Muscle layer of duodenum (tissue), 2 donors: ENCODE results near the gene PXN.
A peak's percentile ranks its signal among the peaks of the same experiment; 100 is the strongest.
"Not testable (repeated sequence)": the region's sequence is repeated elsewhere in the genome, so short reads cannot be mapped to it uniquely, and the experiment has no call there.

Experiments used
- H3K27ac ChIP-seq: one replicate; pipeline ENCODE4 v1.7.0; 2013; ENCODE audit warnings: mild to moderate bottlenecking, low read length
- H3K27me3 ChIP-seq: one replicate; pipeline ENCODE4 v1.7.0; 2013; ENCODE audit warnings: low read depth, mild to moderate bottlenecking, control low read depth, low read length
- H3K36me3 ChIP-seq, 2 donors: one replicate each; pipeline ENCODE4 v1.7.0; 2013; ENCODE audit warnings: low read length in 2 of 2, control low read depth in 1 of 2, mild to moderate bottlenecking in 1 of 2; ENCODE audit not compliant: insufficient read depth in 2 of 2, control insufficient read depth in 1 of 2
- H3K4me1 ChIP-seq, 2 donors: one replicate each; pipeline ENCODE4 v1.7.0; 2013; ENCODE audit warnings: low read length in 2 of 2, mild to moderate bottlenecking in 2 of 2, control low read depth in 1 of 2, moderate library complexity in 1 of 2; ENCODE audit not compliant: insufficient read depth in 2 of 2, control insufficient read depth in 1 of 2
- H3K4me3 ChIP-seq, 2 donors: one replicate each; pipeline ENCODE4 v1.7.0; 2013; ENCODE audit warnings: low read length in 2 of 2, low read depth in 1 of 2, mild to moderate bottlenecking in 1 of 2
- H3K9me3 ChIP-seq, 2 donors: one replicate each; pipeline ENCODE4 v1.7.0; 2013; ENCODE audit warnings: low read length in 2 of 2, control low read depth in 1 of 2, mild to moderate bottlenecking in 1 of 2; ENCODE audit not compliant: control insufficient read depth in 1 of 2
- donor health status: healthy.

Gene PXN

DNA sequence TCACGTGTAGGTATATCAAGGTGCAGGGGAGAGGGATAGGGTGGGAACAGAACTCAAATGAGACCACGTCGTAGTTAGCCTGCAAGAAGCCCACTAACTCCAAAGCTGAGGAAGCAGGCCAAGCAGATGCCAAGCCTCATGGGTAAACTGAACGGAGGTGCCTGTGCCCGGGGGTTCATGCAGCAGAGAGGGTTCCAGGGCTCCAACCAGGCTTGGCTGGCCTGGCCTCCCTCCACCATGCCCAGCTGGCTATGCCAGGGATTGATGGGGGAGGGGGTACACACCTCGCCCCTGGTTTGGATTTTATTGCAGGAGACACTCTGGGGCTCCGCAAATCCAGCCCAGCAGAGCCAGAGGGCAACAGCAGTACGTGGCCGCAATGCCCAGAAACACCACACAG, 27.3 kb downstream of the PXN start:
- H3K4me3 ChIP-seq: peak overlapping the region in 1 of 2 donors; percentile 10
- H3K4me1 ChIP-seq: peaks cover 58 to 86% of the 10 kb centered on the region in 2 donors
- H3K36me3 ChIP-seq: peaks cover 0 to 3% of the 10 kb centered on the region in 2 donors
- H3K9me3 ChIP-seq: no peaks in the 10 kb centered on the region
- H3K27ac ChIP-seq: peak overlapping the region; percentile 62
- H3K27me3 ChIP-seq: no peaks in the 10 kb centered on the region

DNA sequence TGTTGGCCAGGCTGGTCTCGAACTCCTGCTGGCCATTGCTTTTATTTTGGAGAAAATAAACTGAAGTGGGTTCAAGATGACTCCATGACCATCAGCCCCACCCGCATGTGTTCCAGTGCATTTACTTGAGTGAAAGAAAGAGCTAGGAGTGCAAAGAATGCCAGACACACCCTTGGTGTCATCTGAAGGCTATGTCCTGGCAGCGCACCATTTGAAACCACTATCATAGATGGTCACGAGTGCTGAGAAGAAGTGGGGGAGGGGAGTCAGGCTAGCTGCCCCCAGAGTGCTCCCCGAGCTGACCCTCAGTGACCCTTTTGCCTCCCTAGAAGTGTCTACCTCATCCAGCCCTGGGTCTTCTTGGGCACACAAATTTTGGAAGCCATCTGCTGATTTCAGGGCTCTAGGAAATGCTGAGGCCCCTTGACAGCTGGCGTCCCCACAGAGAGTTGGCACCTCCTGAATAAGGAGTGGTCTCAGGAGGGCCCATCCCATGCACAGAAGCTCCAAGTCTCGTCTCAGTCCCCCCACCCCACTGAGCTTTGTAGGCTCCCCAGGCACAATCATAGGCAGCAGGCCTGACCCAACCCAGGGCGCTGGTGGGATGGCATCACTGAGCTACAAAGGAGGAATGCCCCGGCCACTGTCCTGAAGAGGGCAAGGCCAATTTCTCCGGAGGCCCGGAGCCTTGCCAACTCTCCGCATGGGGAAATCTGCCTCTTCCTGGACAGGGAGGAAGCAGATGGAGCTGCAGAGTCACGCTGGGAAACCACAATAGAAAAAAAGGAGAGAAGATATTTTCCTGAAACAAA, 28.0 kb downstream of the PXN start:
- peaks cover 0 to 3% of the 10 kb centered on the region in 2 donors for H3K36me3 ChIP-seq
- H3K27me3 ChIP-seq: no peaks in the 10 kb centered on the region
- H3K9me3 ChIP-seq: no peaks in the 10 kb centered on the region
- H3K4me3 ChIP-seq: peak overlapping the region in 1 of 2 donors; percentile 25
- H3K27ac ChIP-seq: peak overlapping the region; percentile 62
- H3K4me1 ChIP-seq: peaks cover 64 to 86% of the 10 kb centered on the region in 2 donors

DNA sequence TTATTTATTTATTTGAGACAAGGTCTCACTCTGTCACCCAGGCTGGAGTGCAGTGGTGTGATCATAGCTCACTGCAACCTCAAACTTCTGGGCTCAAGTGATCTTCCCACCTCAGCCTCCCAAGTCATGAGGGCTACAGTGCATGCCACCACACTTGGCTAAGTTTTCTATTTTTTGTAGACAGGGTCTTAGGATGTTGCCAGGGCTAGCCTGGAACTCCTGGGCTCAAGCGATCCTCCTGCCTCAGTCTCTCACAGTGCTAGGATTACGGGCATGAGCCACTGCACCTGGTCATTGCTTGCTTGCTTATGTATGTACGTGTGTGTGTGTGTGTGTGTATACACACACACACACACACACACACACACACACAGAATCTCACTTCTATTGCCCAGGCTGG, 28.7 kb downstream of the PXN start:
- H3K27ac ChIP-seq, H3K36me3 ChIP-seq, H3K4me3 ChIP-seq, H3K27me3 ChIP-seq, H3K9me3 ChIP-seq: not testable (repeated sequence)
- peaks cover 72 to 86% of the 10 kb centered on the region in 2 donors for H3K4me1 ChIP-seq

DNA sequence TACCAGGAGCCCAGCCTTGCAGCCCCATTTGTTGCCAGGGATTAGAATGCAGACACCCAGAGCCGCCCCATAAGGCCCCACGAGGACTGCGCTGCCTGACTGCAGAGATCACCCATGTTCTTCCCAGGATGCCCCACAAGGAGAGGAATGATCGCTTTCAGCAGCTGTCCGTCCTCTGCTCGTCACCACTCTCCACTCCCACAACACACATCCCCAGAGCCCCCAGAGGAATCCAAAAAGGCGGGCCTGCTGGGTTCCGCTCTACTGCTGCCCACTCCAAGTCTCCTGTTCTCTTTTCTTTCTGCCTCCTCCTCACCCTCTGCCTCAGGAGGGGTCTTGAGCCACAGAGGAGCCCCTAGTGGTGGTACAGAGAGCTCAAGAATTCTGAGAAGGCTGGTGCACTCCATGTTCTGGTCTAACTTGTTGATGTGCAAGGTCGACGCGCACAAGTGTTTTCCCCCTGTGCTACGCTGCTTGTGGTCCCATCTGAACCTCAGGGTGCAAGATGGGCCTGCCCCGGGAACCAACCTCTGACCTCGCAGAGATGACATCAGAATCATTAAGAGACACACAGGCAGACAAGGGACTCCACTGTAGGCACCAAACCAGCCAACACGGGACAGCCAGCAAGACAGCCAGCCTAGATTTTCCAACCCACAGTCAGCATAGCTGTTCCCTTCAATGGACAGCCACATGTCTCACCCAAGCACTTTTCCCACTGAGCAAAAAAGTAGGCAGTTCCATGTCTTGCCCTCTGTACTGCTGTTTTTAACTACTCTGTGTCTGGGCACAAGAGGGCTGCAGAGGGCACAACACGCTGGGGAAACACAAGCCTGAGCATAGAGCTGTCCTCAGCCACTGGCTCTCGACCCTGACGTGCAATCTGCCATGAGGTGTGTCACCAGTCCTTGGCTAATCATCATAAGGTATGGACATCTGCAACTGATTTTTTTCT, 29.9 kb downstream of the PXN start:
- H3K4me1 ChIP-seq: peaks cover 79 to 86% of the 10 kb centered on the region in 2 donors
- H3K27me3 ChIP-seq: no peaks in the 10 kb centered on the region
- peaks cover 0 to 3% of the 10 kb centered on the region in 2 donors for H3K36me3 ChIP-seq
- peak overlapping the region in 1 of 2 donors; percentile 42 for H3K4me3 ChIP-seq
- no peaks in the 10 kb centered on the region for H3K9me3 ChIP-seq
- peak overlapping the region; percentile 90 for H3K27ac ChIP-seq

DNA sequence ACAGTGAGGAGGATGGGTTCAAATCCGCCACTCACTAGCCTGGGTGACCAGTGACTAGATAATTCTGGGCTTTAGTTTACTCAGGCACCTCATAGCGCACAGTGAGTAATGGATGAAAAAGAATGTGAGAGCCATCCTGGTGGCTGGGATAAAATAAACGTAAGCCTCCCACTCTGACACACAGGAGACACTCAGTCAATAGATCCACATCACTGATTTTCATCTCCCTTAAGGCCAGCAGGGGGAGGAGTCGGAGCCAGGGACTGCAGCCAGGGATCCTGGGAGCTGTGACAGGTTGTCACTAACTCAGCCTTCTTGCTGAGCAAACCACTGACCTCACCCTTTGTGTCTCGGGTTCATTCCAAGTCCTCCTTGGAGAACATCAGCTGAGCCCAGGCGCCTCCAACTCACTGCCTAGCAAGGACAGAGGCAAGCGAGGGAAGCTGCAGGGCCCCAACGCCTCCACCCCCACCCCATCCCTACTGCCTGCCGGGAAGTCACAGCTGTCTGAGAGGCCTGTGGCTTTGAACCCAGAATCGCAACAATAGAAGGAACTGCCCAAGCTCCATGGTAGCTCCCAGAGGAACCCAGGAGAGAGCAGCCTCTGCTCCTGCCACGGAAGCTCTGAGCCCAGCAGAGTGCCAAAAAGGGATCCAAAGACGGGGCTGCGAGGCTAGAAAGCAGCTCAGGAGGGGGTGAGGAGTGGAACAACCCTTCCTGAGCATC, 30.7 kb downstream of the PXN start:
- Histone ChIP-seq H3K4me1 (peaks cover 79 to 86% of the 10 kb centered on the region in 2 donors), H3K27me3 (no peaks in the 10 kb centered on the region), H3K9me3 (no peaks in the 10 kb centered on the region), H3K4me3 (peak overlapping the region in 1 of 2 donors; percentile 42), H3K27ac (peak overlapping the region; percentile 90), H3K36me3 (no peaks in the 10 kb centered on the region)

DNA sequence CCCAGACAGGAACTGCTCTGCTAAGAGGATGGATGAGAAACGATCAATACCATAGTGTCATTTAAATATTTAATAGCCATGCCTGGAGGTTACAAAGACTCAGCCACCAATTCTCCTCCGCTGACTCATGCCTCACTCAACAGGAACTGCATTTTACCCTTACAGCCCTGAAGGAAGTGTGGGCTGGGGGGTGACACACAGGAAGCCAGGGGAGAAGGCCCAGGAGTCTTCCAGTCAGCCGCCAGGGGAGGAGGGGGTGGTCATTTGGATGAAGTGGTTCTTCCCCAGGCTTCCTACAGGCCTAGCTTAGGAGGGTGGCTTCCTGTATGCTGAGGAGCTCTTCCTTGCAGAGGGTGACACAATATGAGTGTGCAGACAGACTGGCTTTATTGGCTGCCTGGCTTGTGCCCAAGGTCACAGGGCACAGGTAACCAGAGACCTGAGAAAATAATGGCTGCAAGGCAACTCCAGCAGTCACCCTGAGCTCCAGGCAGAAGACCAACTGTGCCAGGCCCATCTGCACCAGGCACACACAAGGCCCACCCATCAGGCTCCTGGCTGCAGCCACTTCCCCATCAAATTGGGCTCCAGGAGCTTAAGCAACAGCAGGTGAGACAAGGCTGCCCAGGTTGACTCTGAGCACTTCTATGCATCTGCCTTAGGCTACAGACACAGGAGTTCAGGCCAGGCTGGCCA, 34.1 kb downstream of the PXN start:
- peak overlapping the region; percentile 96 for H3K27ac ChIP-seq
- peak overlapping the region in 1 of 2 donors; percentile 34 for H3K4me3 ChIP-seq
- H3K9me3 ChIP-seq: no peaks in the 10 kb centered on the region
- H3K27me3 ChIP-seq: no peaks in the 10 kb centered on the region
- H3K36me3 ChIP-seq: no peaks in the 10 kb centered on the region
- peaks cover 82 to 91% of the 10 kb centered on the region in 2 donors for H3K4me1 ChIP-seq

DNA sequence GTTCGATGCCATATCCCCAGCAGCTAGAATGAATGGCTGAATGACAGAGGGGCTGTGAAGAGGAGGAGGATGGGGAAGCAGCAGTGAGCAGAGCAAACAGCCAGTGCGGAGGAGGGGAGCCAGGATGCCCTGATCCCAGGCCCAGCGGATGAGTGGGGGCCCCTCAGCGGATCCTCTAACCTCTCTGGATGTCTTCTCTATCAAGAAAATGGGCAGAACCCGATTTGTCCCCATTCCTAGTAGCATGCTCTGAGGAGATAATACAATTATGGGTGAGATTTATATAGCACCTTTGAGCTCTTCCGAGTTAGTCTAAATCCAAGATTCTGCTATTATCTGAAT, 34.6 kb downstream of the PXN start:
- Histone ChIP-seq H3K27me3 (no peaks in the 10 kb centered on the region), H3K4me3 (peak overlapping the region in 1 of 2 donors; percentile 34), H3K36me3 (no peaks in the 10 kb centered on the region), H3K4me1 (peaks cover 84 to 92% of the 10 kb centered on the region in 2 donors), H3K27ac (peak overlapping the region; percentile 96), H3K9me3 (no peaks in the 10 kb centered on the region)

DNA sequence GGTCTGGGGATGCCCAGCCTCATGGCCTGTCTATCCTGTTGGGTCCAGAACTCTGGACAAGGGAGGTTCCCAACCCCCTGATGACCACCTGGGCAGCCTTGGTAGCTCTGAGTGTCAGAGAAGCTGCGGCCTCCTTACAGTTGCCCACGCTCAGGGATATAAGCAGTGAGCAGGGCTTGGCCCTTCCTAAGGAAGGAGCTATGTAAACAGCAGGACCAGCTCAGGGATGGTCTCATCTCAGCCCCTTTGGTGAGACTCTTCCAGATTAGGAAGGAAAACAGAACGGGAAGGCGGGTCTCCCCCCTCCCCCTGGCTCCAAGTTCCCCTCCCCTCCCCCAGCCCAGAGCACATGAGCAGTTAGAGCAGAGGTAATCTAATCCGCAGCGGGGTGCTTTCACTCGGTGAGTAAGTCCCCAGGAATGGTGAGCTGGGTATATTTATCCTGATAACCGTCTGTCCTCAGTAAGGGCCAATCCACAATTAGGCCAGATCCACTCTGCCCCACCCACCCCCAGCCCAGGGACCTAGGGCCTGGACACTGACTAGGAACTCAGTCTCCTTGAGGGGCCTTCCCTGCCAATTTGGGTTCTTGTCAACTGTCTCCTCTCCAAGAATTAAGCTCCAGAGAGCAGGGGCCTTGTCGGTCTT, 35.1 kb downstream of the PXN start:
- Histone ChIP-seq H3K27me3 (no peaks in the 10 kb centered on the region), H3K4me1 (peaks cover 84 to 92% of the 10 kb centered on the region in 2 donors), H3K4me3 (peak overlapping the region; percentile 2 to 34), H3K9me3 (no peaks in the 10 kb centered on the region), H3K27ac (peak overlapping the region; percentile 96), H3K36me3 (no peaks in the 10 kb centered on the region)

DNA sequence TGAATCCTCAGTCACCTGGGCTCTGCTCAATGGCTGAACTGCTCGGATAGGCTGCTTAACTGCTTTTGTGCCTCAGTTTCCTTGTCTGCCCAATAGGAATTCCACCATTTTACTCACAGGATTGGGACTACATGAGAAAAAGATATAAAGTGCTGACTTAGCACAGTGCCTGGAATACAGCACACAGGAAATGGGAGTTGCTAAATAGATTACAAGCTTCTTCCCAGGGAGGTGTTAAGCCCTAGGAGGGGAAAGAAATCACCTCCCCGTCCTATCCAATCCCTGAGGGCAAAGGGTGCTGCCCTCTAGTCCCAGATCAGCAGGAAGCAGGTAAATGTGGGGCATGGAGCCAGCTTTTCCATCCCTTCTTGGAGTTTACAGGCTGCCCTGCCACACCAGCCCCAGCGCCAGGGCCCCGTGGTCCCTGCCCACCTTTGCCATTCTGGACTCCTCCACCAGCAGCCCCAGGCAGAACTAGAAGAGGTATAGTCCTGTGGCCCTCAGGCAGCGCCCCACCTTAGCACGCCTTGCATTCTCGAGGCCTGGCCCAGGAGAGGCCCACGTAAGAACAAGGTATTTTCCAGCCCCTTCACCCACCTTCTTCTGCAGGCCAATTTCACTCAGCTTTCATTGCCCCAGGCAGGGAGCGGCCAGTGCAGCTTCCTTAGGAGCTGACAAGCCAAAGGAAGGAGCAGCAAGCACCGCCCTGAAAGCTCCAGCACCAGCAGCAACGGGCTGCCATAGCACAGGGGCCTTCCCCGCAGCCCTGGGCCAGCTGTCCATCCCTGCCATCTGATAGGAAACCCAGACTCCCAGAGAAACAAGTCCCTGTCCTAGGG, 35.8 kb downstream of the PXN start:
- Histone ChIP-seq H3K4me1 (peaks cover 81 to 92% of the 10 kb centered on the region in 2 donors), H3K9me3 (no peaks in the 10 kb centered on the region), H3K4me3 (peak overlapping the region; percentile 2 to 34), H3K36me3 (no peaks in the 10 kb centered on the region), H3K27me3 (no peaks in the 10 kb centered on the region), H3K27ac (peak overlapping the region; percentile 96)
